ENCODE measurements around the gene DDX25.

Gene DDX25

GRCh38 chr11:125923633-125924032 lies 19.3 kb downstream of the DDX25 start:
- TF ChIP-seq CTCF (conservative IDR thresholded peaks at IDR 0.05; ENCODE audit: control insufficient read depth, insufficient read depth, low read depth, low read length) = no peak
- H3K4me3 ChIP-seq (ENCODE audit: control insufficient read depth, low read depth, low read length) = no peak overlapping the region
- no peak for DNase-seq (ENCODE audit: low read depth)

GRCh38 chr11:125924384-125925007 lies 20.2 kb downstream of the DDX25 start:
- TF ChIP-seq CTCF (conservative IDR thresholded peaks at IDR 0.05; ENCODE audit: control insufficient read depth, insufficient read depth, low read depth, low read length) = no peak
- no peak overlapping the region for H3K4me3 ChIP-seq (ENCODE audit: control insufficient read depth, low read depth, low read length)
- DNase-seq (ENCODE audit: low read depth) = no peak

DNA sequence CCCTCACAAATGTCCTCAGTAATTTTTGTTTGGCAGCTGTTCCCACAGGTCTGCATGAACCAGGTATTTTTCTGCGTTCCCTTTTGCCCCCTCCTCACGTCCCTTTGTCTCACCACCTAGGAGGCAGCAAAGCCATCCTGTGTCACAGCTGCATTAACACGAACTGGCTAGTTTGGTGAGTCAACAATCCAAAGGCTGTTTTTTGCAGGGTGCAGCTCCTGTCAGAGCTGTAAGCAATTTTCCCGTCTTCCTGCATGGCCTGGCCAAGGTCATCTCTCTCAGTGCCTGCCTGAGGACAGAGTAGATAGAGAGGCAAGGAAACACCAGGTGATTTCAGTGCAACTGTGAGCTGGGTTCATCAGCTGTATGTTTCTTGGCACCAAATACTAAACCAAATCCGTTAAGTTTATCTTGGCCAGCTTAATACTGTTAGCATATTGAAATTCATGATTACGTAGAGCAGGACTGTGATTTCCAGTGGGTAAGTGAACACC lies 21.0 kb downstream of the DDX25 start:
- DNase-seq (ENCODE audit: low read depth) = no peak
- no peak overlapping the region for H3K4me3 ChIP-seq (ENCODE audit: control insufficient read depth, low read depth, low read length)
- no peak for TF ChIP-seq CTCF (conservative IDR thresholded peaks at IDR 0.05; ENCODE audit: control insufficient read depth, insufficient read depth, low read depth, low read length)

DNA sequence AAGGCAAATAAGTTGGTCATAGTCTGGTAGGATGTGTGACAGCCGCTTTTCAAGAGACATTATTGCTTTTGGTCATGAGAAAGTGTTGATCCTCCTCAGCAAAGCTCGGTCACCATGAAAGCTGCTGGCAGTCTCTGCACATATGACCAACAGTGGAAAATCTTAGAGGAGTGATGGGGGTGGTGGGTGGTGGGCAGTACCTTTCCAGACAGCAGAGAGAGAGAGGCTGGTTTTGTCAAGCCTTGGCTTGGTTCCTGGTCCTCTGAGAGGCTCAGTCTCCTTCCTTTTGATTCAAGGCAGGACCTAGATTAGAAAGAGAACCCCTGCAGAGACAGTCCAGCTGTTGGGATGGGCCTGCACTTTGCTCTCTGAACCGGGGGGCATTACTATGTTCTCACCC lies 21.5 kb downstream of the DDX25 start:
- no peak for TF ChIP-seq CTCF (conservative IDR thresholded peaks at IDR 0.05; ENCODE audit: control insufficient read depth, insufficient read depth, low read depth, low read length)
- no peak overlapping the region for H3K4me3 ChIP-seq (ENCODE audit: control insufficient read depth, low read depth, low read length)
- no peak for DNase-seq (ENCODE audit: low read depth)

- no peak for DNase-seq (ENCODE audit: low read depth)
- no peak overlapping the region for H3K4me3 ChIP-seq (ENCODE audit: control insufficient read depth, low read depth, low read length)
- TF ChIP-seq CTCF (conservative IDR thresholded peaks at IDR 0.05; ENCODE audit: control insufficient read depth, insufficient read depth, low read depth, low read length) = no peak
Observed at GRCh38 chr11:125926682-125927081, 22.4 kb downstream of the DDX25 start.

GRCh38 chr11:125929445-125930075 lies 25.3 kb downstream of the DDX25 start:
- no peak for DNase-seq (ENCODE audit: low read depth)
- TF ChIP-seq CTCF (conservative IDR thresholded peaks at IDR 0.05; ENCODE audit: control insufficient read depth, insufficient read depth, low read depth, low read length) = no peak

More at GRCh38 chr11:125929445-125930075, 25.3 kb downstream of the DDX25 start:
- no peak overlapping the region for H3K4me3 ChIP-seq (ENCODE audit: control insufficient read depth, low read depth, low read length)

Data from fibroblast of mammary gland (primary cell).